Endothelial cell of umbilical vein (primary cell): ENCODE measurements around the gene THSD8. TPM values are rescaled to one million over a fixed set of nuclear protein-coding genes. Genes with fewer than 3 reads are reported as not detected.

ENCODE experiments used
- BruUV-seq: library from RNA; stranded (reverse); fragments of 400-500 nt; replicated peaks from 2 replicates; lab custom pipeline; 2021; lab: Mats Ljungman, UMichigan
- CTCF ChIA-PET: fragments of 300-600, 350-600 bp; sonication (Branson Sonifier 250); formaldehyde crosslinking; loops from one replicate; lab custom pipeline; 2021; ENCODE audit warnings: antibody characterized with exemption, inconsistent platforms; lab: Charles Lee
- POLR2A ChIA-PET: fragments of 300-600, 350-600 bp; sonication (Branson Sonifier 250); formaldehyde crosslinking; loops from one replicate; lab custom pipeline; 2021; ENCODE audit warnings: antibody characterized with exemption, inconsistent platforms; lab: Charles Lee
- DNase-seq: peaks from one replicate; pipeline ENCODE4 v3.0.0-alpha.2; 2011; ENCODE audit warnings: low read depth, low spot score
- FAIRE-seq: peaks from 2 replicates; lab custom pipeline; 2011; peaks lifted over from hg19 to GRCh38; lab: Jason Lieb, UNC
- H2AFZ ChIP-seq: 2 replicates; pipeline ENCODE4 v1.6.0; 2012; ENCODE audit warnings: low read depth, low read length, control low read depth, inconsistent platforms
- H3K27ac ChIP-seq: 2 replicates; pipeline ENCODE4 v1.5.1; 2011; ENCODE audit warnings: low read depth, mild to moderate bottlenecking, control low read depth, low read length, moderate library complexity; ENCODE audit not compliant: insufficient read depth
- H3K27me3 ChIP-seq, 2 experiments: 2 replicates each; pipeline versions ENCODE4 v1.6.0 to v1.6.1; 2011; ENCODE audit warnings: low read length in 2 of 2, mixed read lengths in 1 of 2; ENCODE audit not compliant: control insufficient read depth in 2 of 2, insufficient read depth in 2 of 2
- H3K36me3 ChIP-seq, 2 experiments: 2 replicates in 1 of 2; 3 replicates in 1 of 2; pipeline ENCODE4 v1.5.1; 2011; ENCODE audit warnings: low read length in 2 of 2, mild to moderate bottlenecking in 1 of 2, moderate library complexity in 1 of 2; ENCODE audit not compliant: control insufficient read depth in 2 of 2, insufficient read depth in 2 of 2; ENCODE audit errors: extremely low read depth in 1 of 2
- H3K4me1 ChIP-seq: 3 replicates; pipeline ENCODE4 v1.5.1; 2011; ENCODE audit warnings: mild to moderate bottlenecking, low read length; ENCODE audit not compliant: control insufficient read depth, insufficient read depth; ENCODE audit errors: extremely low read depth
- H3K4me2 ChIP-seq: 2 replicates; pipeline ENCODE4 v1.6.1; 2011; ENCODE audit warnings: low read length, control low read depth, mixed read lengths; ENCODE audit not compliant: insufficient read depth
- H3K4me3 ChIP-seq, 3 experiments: fragments of 200-600 bp in 1 of 3; sonication (generic), shearing (Covaris generic) in 1 of 3; replicated peaks in 1 of 3; 2 replicates each; pipeline ENCODE4 v1.5.1; 2011 to 2016; ENCODE audit warnings: control low read depth in 3 of 3, low read length in 3 of 3, mild to moderate bottlenecking in 2 of 3, inconsistent platforms in 1 of 3, low read depth in 1 of 3, moderate library complexity in 1 of 3; ENCODE audit not compliant: insufficient read depth in 1 of 3
- H3K79me2 ChIP-seq: 2 replicates; pipeline ENCODE4 v1.6.0; 2012; ENCODE audit warnings: low read length, inconsistent platforms; ENCODE audit not compliant: control insufficient read depth, insufficient read depth
- H3K9ac ChIP-seq: replicated peaks from 2 replicates; pipeline ENCODE3; 2011; ENCODE audit warnings: low read length, control low read depth; ENCODE audit not compliant: insufficient read depth; ENCODE audit errors: extremely low read depth
- H3K9me1 ChIP-seq: replicated peaks from 3 replicates; pipeline ENCODE4 v1.6.0; 2011; ENCODE audit warnings: mild to moderate bottlenecking, low read length; ENCODE audit not compliant: control insufficient read depth, insufficient read depth; ENCODE audit errors: extremely low read depth
- H3K9me3 ChIP-seq: replicated peaks from 2 replicates; pipeline ENCODE4 v1.5.1; 2012; ENCODE audit warnings: low read length, inconsistent platforms; ENCODE audit not compliant: control insufficient read depth, insufficient read depth
- H4K20me1 ChIP-seq: replicated peaks from 2 replicates; pipeline ENCODE3; 2011; ENCODE audit warnings: mild to moderate bottlenecking, low read length; ENCODE audit not compliant: control insufficient read depth, insufficient read depth; ENCODE audit errors: extremely low read depth
- CTCF ChIP-seq, 2 donors: IDR thresholded peaks; 1 replicate in 1 of 2; 2 replicates in 1 of 2; pipeline ENCODE4 v1.5.1; 2011; ENCODE audit warnings: low read length in 2 of 2, mild to moderate bottlenecking in 2 of 2, moderate library complexity in 2 of 2, control low read depth in 1 of 2, inconsistent platforms in 1 of 2, low read depth in 1 of 2; ENCODE audit not compliant: insufficient read depth in 1 of 2; ENCODE audit errors: extremely low read depth in 1 of 2
- EZH2 ChIP-seq: IDR thresholded peaks from 2 replicates; pipeline ENCODE4 v1.6.1; 2012; ENCODE audit warnings: borderline replicate concordance, low read depth, mild to moderate bottlenecking, moderate library complexity, low read length, inconsistent platforms; ENCODE audit not compliant: severe bottlenecking
- FOS ChIP-seq: IDR thresholded peaks from 2 replicates; pipeline ENCODE4 v1.6.1; 2011; ENCODE audit warnings: mild to moderate bottlenecking, low read length, moderate library complexity, borderline replicate concordance; ENCODE audit not compliant: insufficient read depth
- JUN ChIP-seq: IDR thresholded peaks from 2 replicates; pipeline ENCODE4 v1.6.1; 2011; ENCODE audit warnings: borderline replicate concordance, low read depth; ENCODE audit not compliant: insufficient read length, insufficient read depth
- MYC ChIP-seq: IDR thresholded peaks from one replicate; pipeline ENCODE4 v1.6.1; 2011; ENCODE audit warnings: mild to moderate bottlenecking, low read depth, low read length
- POLR2A ChIP-seq: IDR thresholded peaks from 2 replicates; pipeline ENCODE4 v1.6.1; 2012; ENCODE audit warnings: low read depth, mild to moderate bottlenecking, control low read depth, low read length
- POLR2AphosphoS5 ChIP-seq: IDR thresholded peaks from 2 replicates; pipeline ENCODE4 v1.6.1; 2012; ENCODE audit warnings: low read depth, mild to moderate bottlenecking, control low read depth, low read length, moderate library complexity; ENCODE audit not compliant: insufficient read depth
- dilution Hi-C: fragments of 300-500 bp; cut with MboI; formaldehyde crosslinking; loops from one replicate; pipeline ENCODE4 v1.15.0; 2019; ENCODE audit warnings: low sequenced_read_pairs; ENCODE audit not compliant: extremely low pct_ligation_motif_present
- intact Hi-C: fragments of 100-400 bp; cut with micrococcal nuclease; formaldehyde crosslinking; loops from one replicate; pipeline ENCODE4 v1.10.0; 2022
- polyA plus RNA-seq, 4 experiments: library from polyadenylated mRNA; depleted of rRNA in 3 of 4; stranded (reverse) in 3 of 4; unstranded in 1 of 4; fragments of >200 nt; gene quantifications; 2 replicates each; pipeline versions ENCODE4 v1.2.1 to v1.2.3, GENCODE V29; 2011 to 2012; ENCODE audit warnings: missing spikeins in 1 of 4
- total RNA-seq: library from RNA; stranded (reverse); gene quantifications from 2 replicates; pipeline ENCODE4 v1.2.3, GENCODE V29; 2021
- TF ChIP-seq, protein P1 (sequence below): IDR thresholded peaks from 2 replicates; pipeline ENCODE4 v1.6.1; 2011; ENCODE audit not compliant: insufficient read depth, insufficient read length

The THSD8 gene
- total and polyA plus RNA-seq, 2 donors (not counting 3 experiments of a cell fraction or from before 2014, with no cell fraction given): 15.9 TPM; not detected in 1

GRCh38 chr19:12774588-12775555, 27.0 kb upstream of the THSD8 start, which contains the start of gene HOOK2:
Gene HOOK2 (minus strand): TSS chr19:12775552. CDS start chr19:12775449, 103 bp downstream.
- peak within 1 kb of the TSS; percentile 89 for H2AFZ ChIP-seq
- no peaks in the 10 kb centered on the region for H4K20me1 ChIP-seq
- BruUV-seq: no TSS peak
- no peaks in the 10 kb centered on the region for H3K9me3 ChIP-seq
- CTCF ChIA-PET: interaction anchor here (1.5 to 10.3 kb wide), 5 partner anchors 13 to 98 kb away, joined by 3 to 387 read pairs (median 28); partner anchors contain the start of genes JUNB, PRDX2 and THSD8
- H3K4me3 ChIP-seq: peak within 1 kb of the TSS; percentile 41 to 57 (median 51)
- no peak for FAIRE-seq
- H3K4me2 ChIP-seq: peak within 1 kb of the TSS; percentile 69
- POLR2A ChIA-PET: interaction anchor here (5.2 kb wide), 1 partner anchor 18 kb away, joined by 94 read pairs; the partner anchor contains the start of gene JUNB
- no peak for TF ChIP-seq JUN
- peak; percentile 28 for TF ChIP-seq POLR2A
- H3K27me3 ChIP-seq: no peaks in the 10 kb centered on the region
- H3K79me2 ChIP-seq: no peaks in the 10 kb centered on the region
- dilution Hi-C loops (no loop called here), intact Hi-C loops (loop anchor here (2.0 kb wide), 2 partner anchors 14 to 64 kb away; partner anchors contain the start of gene MAST1)
- no peaks in the 10 kb centered on the region for H3K36me3 ChIP-seq
- peaks cover 19% of the 10 kb centered on the region for H3K4me1 ChIP-seq
- H3K9me1 ChIP-seq: no peaks in the 10 kb centered on the region
- peak within 1 kb of the TSS; percentile 34 for H3K9ac ChIP-seq
- peak within 1 kb of the TSS; percentile 35 for H3K27ac ChIP-seq
- DNase-seq: no peak

GRCh38 chr19:12777217-12778016, 24.5 kb upstream of the THSD8 start:
- H3K4me1 ChIP-seq: peaks cover 23% of the 10 kb centered on the region

More at GRCh38 chr19:12777217-12778016, 24.5 kb upstream of the THSD8 start:
- peak overlapping the region; percentile 57 for H3K4me2 ChIP-seq
- H3K27me3 ChIP-seq: no peaks in the 10 kb centered on the region
- H3K9me1 ChIP-seq: no peaks in the 10 kb centered on the region
- H3K9ac ChIP-seq: peak overlapping the region; percentile 52
- intact Hi-C loops: loop anchor here (1.0 kb wide), 1 partner anchor 19 kb away; no protein-coding TSS in a partner anchor
- peak overlapping the region; percentile 82 for H3K27ac ChIP-seq
- TF ChIP-seq POLR2AphosphoS5 (peak; percentile 37), CTCF (IDR thresholded peaks at IDR 0.05; ENCODE audit: extremely low read depth in 1 of 2, insufficient read depth in 1 of 2, low read depth in 1 of 2, low read length in 2 of 2) (peak; percentile 96 to 97), JUN (no peak), MYC (no peak), POLR2A (no peak), FOS (no peak), EZH2 (no peak)
- TF ChIP-seq, protein P1, sequence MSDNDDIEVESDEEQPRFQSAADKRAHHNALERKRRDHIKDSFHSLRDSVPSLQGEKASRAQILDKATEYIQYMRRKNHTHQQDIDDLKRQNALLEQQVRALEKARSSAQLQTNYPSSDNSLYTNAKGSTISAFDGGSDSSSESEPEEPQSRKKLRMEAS: no peak
- CTCF ChIA-PET: interaction anchor here (0.9 to 10.3 kb wide), 12 partner anchors 10 to 188 kb away, joined by 3 to 387 read pairs (median 4); partner anchors contain the start of genes GET3, JUNB, PRDX2 and THSD8
- DNase-seq (peak; percentile 78), FAIRE-seq (peak; percentile 85)
- POLR2A ChIA-PET: interaction anchor here (0.6 to 5.2 kb wide), 4 partner anchors 12 to 34 kb away, joined by 3 to 94 read pairs (median 5); partner anchors contain the start of gene JUNB
- H3K9me3 ChIP-seq: no peaks in the 10 kb centered on the region
- no peaks in the 10 kb centered on the region for H3K36me3 ChIP-seq
- no TSS peak for BruUV-seq
- peak overlapping the region; percentile 75 for H2AFZ ChIP-seq
- H3K79me2 ChIP-seq: no peaks in the 10 kb centered on the region
- H4K20me1 ChIP-seq: no peaks in the 10 kb centered on the region
- H3K4me3 ChIP-seq: peak overlapping the region; percentile 14 to 57 (median 51)
- dilution Hi-C loops: no loop called here
